T-helper 9 cell (primary cell): ENCODE results near the gene TFF3.

Experiments
- DNase-seq: peaks from one replicate; pipeline ENCODE4 v3.0.0-alpha.2; 2020
- total RNA-seq, 2 donors: gene quantifications; one replicate each; lab custom pipeline; 2026; lab: John Stamatoyannopoulos, UW

Gene TFF3, protein sequence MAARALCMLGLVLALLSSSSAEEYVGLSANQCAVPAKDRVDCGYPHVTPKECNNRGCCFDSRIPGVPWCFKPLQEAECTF
- 0 reads per million in 2 donors for total RNA-seq

DNA sequence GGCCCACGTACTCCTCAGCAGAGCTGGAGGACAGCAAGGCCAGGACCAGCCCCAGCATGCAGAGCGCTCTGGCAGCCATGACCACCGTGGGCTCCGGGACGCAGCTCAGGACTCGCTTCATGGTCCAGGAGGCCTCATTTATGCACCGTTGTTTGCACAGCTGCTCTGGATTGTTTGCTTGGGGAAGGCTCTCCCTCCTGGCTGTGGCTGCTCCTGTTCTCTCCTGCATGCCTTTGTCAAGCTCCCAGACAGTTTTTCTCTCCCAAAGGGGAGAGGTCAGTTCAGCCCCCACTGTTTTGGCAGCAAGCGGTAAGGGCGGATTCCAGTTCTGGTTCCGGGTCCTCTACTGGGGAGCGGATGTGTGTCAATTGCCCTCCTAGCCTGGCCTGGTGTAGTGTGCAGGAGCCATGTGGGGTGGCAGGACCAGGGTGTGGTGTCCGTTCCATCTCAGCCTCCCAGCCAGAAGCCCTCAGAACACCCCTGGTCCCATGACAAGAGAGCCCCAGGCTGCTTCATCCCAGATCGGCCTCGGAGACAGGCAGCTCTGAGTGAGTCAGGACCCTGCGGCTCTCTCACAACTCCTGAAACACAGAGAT lies at the start of gene TFF3:
Gene TFF3, minus strand, starts transcription at position 114 of the 596 bp plus-strand sequence. Its CDS starts 35 bp downstream, at position 79.
- no peak for DNase-seq

DNA sequence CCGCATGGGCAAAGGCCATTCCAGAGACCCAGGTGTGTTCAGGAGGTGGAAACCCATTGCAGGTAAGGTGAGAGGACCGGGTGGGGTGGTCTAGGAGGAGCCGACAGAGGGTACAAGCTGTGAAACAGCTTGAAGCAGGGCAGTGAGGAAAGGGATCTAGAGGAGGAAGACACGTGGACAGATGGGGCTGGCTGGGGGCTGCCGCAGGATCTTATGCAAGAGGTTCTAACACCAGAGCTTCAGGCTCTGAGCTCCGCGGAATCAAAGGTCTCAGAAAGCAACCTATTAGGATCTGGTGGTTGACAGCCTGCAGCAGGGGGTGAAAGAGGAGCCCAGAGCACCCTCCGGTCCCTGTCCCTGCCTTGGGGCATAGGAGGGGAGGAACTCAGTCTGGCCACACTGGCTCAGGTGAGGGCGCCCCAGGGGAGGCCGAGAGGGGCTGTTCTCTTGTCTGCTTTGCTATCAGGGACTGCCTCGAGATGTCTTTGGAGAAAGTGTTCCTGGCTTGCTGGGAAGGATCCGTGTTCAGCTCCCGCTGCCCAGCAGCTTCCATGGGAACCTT lies 49.2 kb upstream of the TFF3 start:
- no peak for DNase-seq

DNA sequence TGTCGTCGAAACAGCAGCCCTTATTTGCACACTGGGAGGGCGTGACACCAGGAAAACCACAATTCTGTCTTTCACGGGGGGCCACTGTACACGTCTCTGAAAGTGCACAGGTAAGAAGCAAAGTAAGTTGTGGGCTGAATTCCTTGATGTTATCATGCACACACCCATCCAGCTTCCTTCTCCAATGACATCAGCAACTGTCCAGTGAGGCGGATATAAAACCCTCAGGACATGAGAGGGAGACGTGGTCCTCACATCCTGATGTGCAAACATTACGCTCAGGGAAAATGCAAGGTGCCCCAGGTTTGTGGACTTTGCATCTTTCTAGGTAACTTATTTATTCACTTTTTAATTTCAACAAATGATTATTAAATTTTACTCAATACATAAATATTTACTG lies 48.1 kb upstream of the TFF3 start:
- no peak for DNase-seq

DNA sequence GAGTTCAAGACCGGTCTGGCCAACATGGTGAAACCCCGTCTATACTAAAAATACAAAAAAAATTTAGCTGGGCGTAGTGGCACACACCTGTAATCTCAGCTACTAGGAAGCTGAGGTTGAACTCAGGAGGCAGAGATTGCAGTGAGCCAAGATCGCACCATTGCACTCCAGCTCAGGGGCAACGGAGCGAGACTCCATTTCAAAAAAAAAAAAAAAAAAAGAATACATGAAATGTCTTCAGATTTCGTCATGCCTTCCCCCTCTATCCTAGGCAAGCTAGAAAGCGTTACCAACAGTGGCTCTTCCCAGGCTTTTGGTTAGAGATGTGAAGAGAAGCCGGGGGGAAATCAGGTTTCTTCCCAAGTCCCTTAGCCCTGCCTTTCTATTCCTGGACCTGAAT lies 47.5 kb upstream of the TFF3 start:
- DNase-seq, result no peak

DNA sequence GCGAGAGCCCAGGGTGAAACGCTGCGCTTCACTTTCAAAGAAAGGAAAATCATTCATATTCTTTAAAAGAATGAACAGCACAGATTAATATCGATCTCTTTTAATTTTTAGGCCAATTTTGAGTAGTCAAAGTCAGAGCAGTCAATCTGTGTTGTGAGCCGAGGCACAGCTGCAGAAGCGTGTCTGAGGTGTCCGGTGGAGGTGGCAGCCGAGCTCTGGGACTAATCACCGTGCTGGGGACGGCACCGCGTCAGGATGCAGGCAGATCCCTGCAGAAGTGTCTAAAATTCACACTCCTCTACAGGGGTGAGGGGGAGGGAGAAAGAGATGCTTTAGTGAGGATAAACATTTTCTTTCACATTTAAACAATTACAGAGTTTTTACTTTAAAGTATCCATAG lies 47.0 kb upstream of the TFF3 start:
- DNase-seq, result no peak

DNA sequence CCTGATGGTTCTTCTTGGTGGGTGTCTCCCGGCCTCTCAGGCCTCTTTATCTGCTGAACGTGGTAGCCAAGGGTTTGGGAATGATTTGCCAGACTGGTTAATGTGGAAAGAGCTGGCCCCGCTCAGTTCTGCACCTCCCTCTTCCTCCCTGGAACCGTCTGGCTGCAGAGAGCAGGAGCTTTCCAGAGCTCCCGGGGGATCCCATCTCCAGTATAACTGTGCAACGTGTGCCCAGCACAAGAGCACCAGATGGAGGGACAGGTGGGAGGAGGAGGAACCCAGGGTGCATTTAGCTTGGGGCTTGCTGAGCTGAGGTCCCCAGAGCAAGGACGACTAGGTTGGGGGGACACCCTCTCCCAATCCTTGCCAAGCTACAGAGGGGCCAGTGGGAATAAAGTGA lies 46.1 kb upstream of the TFF3 start:
- DNase-seq, result no peak

DNA sequence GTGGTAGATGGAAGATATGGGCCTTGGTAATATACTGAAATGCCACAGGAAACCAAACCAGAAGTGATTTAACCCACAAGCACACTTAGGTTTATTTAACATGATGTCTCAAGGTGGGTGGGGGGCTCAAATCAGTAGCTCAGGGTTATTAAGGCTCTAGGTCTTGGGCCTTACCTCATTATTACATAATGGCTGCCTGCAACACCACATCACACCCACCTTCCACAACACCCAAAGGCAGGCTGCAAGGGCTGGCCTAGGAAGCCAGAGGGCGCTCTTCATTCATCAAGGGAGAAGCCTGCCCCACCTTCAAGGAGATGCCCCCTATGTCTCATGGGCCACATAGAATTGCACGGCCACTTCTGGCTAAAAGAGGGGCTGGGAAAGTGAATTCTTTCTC lies 45.1 kb upstream of the TFF3 start:
- no peak for DNase-seq

DNA sequence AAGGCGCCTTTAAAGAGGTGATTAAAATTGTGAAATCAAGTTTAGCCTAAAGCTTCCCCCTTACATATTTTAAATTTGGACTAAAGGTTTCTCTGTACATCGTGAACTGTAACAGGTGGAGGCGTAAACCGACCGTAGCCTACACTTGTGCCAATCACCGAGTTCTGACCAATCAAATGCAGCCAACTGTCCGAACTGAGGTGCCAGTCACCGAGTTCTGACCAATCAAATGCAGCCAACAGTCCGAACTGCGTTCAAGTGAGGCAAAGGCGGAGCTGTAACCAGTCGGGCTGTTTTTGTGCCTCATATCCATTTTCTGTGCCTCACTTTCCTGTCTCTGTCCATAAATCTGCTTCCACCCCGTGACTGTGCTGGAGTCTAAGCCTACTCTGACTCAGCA lies 43.7 kb upstream of the TFF3 start:
- no peak for DNase-seq

DNA sequence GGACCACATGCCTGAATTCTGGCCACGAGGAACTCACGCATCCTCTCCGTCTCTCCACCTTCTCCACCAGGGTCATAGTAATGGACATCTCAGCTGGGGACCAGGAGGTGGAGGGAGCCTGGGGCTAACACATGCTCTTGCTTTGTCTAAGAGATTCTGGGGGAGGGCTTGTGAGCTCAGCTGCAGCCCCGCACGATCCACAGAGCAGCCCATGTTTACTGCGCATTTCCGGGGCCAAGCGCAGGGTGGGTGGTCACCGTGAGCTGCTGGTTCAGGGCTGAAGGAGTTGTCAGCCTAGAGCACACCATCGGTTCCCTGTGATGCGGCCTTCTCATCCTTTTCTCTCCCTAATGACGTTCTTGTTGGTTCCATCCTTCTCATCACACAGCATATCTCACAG lies 43.1 kb upstream of the TFF3 start:
- no peak for DNase-seq

DNA sequence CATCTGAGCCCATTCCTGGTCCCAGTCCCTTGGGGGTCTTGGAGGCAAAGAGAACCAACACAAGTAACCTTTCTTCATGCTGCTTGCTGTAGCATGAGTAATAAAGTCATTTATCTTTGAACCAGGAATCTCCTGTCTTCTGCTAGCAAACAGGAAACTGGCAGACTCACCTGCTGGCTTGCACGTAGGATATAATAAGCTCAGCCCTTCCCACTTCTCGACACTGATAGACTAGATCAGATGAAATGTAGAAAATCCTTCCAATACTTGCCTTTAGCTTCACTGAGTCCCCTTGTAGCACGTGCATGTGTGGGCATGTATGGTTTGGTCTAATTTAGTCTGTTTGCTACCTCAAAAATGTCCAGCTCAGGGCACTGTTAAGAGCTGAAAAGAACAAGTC lies 42.1 kb upstream of the TFF3 start:
- DNase-seq, result no peak

DNA sequence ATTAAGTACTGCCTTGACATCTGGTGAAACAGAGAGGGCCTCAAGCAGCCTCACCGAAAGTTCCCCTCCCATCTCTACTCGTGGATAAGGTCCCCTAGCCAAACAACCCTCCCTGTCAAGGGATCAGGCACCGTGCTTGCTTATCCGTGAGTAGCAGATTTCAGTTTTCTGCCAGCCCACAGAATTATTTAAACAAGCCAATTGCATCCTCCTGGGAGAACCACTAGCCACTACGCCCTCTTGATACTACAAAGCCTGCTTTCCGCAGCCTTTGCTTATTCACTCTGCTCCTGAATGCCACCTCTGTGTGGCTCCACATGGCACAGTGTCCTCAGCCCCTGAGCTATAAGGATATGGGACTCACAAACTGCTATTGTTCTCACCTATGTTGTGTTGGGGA lies 41.4 kb upstream of the TFF3 start:
- DNase-seq, result no peak

DNA sequence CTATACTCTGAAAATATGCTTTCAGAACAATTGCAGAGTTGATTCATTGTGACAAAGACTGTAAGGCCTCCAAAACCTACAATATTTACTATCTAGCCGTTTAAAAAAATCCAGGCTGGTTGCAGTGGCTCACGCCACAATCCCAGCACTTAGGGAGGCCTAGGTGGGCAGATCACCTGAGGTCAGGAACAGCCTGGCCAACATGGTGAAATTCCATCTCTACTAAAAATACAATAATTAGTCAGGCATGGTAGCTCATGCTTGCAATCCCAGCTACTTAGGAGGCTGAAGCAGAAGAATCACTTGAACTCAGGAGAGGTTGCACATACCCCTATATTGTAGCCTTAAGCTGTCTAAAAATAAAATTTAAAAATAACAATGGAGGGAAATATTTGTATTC lies 40.8 kb upstream of the TFF3 start:
- no peak for DNase-seq

DNA sequence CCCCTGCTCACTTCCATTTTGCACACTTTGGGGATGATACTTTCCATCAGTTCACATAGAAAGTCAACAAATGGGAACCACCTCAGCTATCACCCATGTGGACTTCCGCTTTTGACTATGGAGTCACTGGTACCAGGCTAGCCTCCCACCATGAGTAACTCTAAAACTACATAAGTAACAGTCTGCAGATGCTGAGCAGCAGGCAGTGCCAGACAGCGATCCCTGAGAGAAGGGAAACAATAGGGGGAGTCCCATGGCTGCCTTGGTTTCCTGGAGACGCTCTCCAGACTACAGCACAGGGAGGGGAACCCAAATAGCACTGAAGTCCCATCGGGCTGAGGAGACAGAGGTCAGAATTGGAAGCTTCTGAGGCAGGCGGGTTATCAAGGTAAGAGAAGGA lies 38.4 kb upstream of the TFF3 start:
- DNase-seq, result no peak

DNA sequence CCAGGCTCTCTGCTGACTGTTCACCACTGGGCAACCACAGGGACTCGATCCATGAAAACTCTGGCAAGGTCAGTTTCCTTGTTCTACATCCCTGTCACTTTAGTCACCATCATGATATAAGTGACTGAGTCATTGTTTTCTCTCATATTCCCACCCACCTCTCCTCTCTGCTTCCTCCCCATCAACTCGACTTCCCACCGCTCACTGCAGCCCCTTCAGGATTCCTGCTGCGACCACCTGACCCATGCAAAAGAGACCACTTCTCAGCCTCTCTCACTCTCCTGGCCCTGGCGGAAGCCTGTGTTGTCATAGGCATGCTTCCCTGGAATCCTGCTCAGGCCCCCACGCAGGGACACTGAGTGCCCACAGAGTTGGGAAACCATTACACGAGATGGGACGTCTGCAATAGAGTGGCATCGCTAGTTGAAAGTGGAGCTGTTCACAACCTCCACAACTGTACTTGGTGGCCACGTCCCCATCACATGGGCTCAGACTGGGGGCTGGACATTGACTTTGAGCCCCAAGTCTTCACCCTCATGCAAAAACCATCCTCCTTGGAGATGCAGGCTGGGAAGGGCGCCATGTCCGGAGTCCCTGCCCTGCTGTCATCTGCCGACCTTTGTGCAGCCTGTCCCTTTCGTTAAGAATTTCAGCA lies 37.4 kb upstream of the TFF3 start:
- no peak for DNase-seq

DNA sequence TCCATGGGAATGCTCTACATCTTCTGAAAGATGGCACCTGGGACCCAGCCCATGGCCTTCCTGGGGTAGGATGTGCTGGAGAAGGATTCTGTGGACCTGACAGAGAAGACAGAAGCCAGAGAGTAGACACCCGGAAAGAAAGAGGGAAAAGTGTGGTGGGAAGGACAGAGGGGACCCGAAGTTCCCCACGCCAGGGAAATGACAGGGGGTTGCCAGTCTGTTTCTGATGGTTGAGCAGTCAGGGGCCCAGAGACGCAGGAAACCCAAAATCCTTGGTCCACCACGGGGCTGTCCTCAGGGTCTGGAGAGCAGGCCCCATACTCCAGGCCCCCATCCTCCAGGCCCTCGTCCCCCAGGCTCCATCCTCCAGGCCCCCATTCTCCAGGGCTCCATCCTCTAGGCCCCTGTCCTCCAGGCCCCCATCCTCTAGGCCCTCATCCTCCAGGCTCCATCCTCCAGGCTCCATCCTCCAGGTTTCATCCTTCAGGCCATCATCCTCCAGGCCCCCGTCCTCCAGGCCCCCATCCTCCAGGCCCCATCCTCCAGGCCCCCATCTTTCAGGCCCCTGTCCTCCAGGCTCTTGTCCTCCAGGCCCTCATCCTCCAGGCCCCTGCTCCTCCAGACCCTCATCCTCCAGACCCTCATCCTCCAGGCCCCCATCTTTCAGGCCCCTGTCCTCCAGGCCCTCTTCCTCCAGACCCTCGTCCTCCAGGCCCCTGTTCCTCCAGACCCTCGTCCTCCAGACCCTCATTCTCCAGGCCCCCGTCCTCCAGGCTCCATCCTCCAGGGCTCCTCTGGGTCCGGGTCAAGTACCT lies 36.6 kb upstream of the TFF3 start:
- DNase-seq, result no peak

DNA sequence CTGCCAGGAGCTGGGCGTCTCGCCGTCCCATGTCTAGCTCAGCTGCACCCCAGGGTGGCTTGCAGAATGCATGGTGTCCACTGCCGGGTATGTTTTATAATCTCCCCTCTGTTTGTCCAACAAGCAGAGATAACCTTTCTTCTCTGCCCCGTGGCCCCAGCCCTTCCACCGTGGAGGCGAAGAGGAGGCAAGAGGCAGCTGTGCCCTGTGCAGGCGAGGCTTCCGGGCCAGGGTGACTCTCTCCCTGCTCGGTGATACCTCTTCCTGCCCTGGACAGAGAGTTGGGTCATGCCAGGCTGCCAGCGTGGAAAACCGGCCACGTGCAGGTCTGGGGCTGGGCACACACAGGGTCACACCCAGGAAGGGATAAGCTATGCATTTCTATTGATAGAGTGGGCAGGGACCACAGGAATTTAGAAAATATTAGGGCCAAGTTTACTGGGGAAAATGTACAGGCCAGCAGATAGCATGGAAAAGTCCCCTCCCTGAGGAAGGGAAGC lies 35.8 kb upstream of the TFF3 start, which contains the start of gene TFF2:
Gene TFF2, minus strand, starts transcription at position 68 of the 500 bp plus-strand sequence. Its CDS starts 37 bp downstream, at position 31.
- no peak for DNase-seq

DNA sequence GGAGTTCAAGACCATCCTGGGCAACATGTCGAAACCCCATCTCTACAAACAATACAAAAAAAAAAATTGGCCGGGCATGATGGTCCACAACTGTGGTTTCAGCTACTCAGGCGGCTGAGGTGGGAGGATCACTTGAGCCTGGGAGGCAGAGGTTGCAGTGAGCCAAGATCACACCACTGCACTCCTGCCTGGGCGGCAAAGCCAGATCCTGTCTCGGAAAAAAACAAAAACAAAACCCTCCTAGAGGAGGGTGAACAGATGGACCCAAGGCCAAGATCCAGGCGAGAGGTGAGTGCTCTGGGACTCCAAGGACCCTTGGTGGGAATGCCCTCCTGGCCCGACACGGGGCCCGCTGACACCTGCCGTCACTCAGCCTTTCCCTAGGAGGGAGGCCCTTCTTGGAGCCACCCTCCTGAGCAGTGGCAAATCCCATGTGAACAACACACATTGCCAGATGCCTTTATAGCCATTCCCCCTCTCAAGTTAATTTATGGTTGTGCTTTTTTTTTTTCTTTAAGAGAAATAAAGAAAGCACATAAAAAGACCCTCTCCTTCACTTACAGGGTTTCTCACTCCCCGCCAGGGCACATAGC lies 35.2 kb upstream of the TFF3 start:
- DNase-seq, result no peak

DNA sequence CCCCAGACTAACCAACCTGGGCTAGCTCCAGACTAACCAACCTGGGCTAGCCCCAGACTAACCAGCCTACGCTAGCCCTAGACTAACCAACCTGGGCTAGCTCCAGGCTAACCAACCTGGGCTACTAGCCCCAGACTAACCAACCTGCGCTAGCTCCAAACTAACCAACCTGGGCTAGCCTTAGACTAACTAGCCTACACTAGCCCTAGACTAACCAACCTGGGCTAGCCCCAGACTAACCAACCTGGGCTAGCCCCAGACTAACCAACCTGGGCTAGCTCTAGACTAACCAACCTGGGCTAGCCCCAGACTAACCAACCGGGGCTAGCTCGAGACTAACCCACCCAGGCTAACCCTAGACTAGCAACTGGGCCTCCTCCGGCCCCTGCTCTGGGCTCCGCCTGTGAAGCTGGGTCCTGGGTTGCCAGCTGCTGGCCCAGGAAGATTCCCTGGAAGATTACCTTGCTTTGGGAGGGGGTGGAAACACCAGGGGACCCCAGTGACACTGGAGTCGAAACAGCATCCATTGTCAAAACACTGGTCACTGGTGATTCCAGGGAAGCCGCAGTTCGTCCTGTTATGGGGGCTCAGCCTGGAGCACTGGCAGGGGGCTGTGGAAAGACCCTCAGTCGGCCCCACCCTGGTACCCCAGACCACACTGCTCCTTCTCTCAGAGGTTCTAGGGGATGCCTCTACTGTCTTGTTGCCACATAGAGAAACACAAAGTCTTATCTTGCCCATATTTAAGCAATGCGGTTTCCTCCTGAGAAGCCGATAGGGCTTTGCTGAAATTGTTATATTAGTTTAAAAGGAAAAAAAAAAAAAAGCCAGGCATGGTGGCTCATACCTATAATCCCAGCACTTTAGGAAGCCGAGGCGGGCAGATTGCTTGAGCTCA lies 34.5 kb upstream of the TFF3 start:
- no peak for DNase-seq

DNA sequence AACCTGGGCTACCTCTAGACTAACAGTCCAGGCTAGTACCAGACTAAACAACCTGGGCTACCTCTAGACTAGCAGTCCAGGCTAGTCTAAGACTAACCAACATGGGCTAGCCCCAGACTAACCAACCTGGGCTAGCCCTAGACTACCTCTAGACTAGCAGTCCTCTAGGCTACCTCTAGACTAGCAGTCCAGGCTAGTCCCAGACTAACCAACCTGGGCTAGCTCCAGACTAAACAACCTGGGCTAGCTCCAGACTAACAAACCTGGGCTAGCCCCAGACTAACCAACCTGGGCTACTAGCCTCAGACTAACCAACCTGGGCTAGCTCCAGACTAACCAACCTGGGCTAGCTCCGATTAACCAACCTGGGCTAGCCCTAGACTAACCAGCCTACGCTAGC lies 33.6 kb upstream of the TFF3 start:
- no peak for DNase-seq

DNA sequence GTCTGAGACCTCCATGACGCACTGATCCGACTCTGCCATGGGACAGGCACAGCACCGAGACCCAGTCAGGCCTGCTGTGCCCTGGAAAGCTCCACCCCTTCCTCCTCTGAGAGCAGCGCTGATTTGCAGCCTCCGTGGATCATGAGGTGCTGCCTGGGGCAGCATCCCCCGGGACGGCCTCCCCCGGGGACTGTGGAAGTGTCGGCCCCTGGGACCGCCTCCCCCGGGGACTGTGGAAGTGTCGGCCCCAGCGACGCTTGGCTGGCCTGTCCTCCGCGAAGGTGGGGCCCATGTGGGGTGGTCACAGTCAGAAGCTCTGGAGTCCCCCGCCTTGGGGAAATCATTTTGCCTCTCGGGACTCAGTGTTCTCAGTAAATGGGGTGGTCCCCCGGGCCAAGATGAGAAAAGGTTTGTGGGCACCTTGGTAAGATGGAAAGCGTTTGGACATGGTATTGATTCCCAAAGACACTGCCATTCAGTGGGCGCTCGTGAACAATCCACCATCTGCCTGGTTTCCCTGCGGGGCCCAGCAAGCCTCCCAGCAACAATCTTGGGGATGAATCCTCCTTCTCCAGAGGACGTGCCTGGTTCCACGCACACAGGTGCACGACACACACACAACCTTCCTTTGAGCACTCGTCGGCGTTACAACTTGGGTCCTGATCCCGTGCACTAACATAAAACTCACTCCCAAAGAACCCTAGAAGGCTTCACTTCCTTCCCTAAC lies 32.6 kb upstream of the TFF3 start:
- no peak for DNase-seq
